ENCODE measurements around the gene NCAN. TPM values are rescaled to one million over a fixed set of nuclear protein-coding genes. Genes with fewer than 3 reads are reported as not detected.

Gene NCAN
- total RNA-seq, 1 experiment from 2014 or later = 0.15 TPM

DNA sequence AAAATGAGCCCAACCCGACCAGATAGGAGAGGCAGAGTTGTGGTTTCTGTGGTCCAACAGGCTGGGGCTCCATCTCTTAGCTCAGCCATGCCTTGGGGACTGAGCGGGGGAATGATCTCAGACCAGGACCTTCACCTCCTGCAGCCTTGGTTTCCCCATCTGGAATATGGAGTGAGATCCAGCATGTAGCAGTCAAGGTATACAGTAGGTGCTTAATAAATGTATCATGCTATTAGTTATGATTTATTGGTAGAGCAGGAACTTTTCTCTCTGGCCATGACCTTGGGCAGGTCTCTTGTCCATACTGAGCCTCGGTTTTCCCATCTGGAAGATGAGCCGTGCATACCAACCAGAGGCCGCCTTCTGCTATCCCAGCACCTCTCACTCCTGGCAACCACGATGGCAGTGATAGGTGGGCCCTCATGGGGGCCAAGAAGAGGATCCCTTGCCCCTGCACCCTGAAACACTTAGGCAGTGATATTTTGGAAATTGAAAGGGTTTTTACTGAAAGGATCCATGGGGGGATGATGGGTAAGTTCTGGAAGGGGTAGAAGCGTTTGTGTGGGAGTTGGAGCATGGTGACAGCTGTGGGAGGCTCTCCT is 52.2 kb downstream of the NCAN start:
- H3K27me3 ChIP-seq (ENCODE audit: low read length) = peaks cover 14% of the 10 kb centered on the region
- H3K4me2 ChIP-seq (ENCODE audit: low read length) = no peak overlapping the region
- BruUV-seq (replicated peaks) = no TSS peak
- no peaks in the 10 kb centered on the region for H3K79me2 ChIP-seq (ENCODE audit: low read length)
- H3K9ac ChIP-seq (ENCODE audit: low read length) = no peak overlapping the region
- H3K9me2 ChIP-seq (replicated peaks; ENCODE audit: low read length) = no peaks in the 10 kb centered on the region
- no peaks in the 10 kb centered on the region for H3F3A ChIP-seq (ENCODE audit: low read length, unreplicated experiment)
- H2AFZ ChIP-seq (ENCODE audit: low read length) = no peak overlapping the region
- ChIA-PET CTCF (no interaction called here), POLR2A (ENCODE audit: unreplicated experiment) (no interaction called here)
- ATAC-seq = no peak
- DNase-seq = no peak
- no peak overlapping the region for H3K4me3 ChIP-seq (ENCODE audit: low read length)
- intact Hi-C loops (cut with micrococcal nuclease) = no loop called here
- no peaks in the 10 kb centered on the region for H3K36me3 ChIP-seq (ENCODE audit: low read depth, low read length)
- H4K20me1 ChIP-seq (ENCODE audit: low read length) = no peaks in the 10 kb centered on the region
- TF ChIP-seq, protein P1, sequence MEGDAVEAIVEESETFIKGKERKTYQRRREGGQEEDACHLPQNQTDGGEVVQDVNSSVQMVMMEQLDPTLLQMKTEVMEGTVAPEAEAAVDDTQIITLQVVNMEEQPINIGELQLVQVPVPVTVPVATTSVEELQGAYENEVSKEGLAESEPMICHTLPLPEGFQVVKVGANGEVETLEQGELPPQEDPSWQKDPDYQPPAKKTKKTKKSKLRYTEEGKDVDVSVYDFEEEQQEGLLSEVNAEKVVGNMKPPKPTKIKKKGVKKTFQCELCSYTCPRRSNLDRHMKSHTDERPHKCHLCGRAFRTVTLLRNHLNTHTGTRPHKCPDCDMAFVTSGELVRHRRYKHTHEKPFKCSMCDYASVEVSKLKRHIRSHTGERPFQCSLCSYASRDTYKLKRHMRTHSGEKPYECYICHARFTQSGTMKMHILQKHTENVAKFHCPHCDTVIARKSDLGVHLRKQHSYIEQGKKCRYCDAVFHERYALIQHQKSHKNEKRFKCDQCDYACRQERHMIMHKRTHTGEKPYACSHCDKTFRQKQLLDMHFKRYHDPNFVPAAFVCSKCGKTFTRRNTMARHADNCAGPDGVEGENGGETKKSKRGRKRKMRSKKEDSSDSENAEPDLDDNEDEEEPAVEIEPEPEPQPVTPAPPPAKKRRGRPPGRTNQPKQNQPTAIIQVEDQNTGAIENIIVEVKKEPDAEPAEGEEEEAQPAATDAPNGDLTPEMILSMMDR (conservative IDR thresholded peaks at IDR 0.05; ENCODE audit: low read depth, low read length) = no peak
- TF ChIP-seq EZH2phosphoT487 (IDR thresholded peaks at IDR 0.05; ENCODE audit: borderline replicate concordance, low read length) (no peak), EZH2 (IDR thresholded peaks at IDR 0.05; ENCODE audit: low read length, unreplicated experiment) (no peak)
- H3K27ac ChIP-seq (ENCODE audit: low read length) = no peak overlapping the region
- no peaks in the 10 kb centered on the region for H3K4me1 ChIP-seq (ENCODE audit: insufficient read depth, low read length)
- H3K9me3 ChIP-seq (ENCODE audit: low read length) = no peaks in the 10 kb centered on the region

GRCh38 chr19:19267305-19267704 is 55.5 kb downstream of the NCAN start:
- no TSS peak for BruUV-seq (replicated peaks)
- TF ChIP-seq EZH2phosphoT487 (IDR thresholded peaks at IDR 0.05; ENCODE audit: borderline replicate concordance, low read length) (no peak), EZH2 (IDR thresholded peaks at IDR 0.05; ENCODE audit: low read length, unreplicated experiment) (no peak)
- TF ChIP-seq, protein P1 (conservative IDR thresholded peaks at IDR 0.05; ENCODE audit: low read depth, low read length) = no peak

More at GRCh38 chr19:19267305-19267704, 55.5 kb downstream of the NCAN start:
- Histone ChIP-seq H3F3A (ENCODE audit: low read length, unreplicated experiment) (no peaks in the 10 kb centered on the region), H3K36me3 (ENCODE audit: low read depth, low read length) (no peaks in the 10 kb centered on the region), H3K9ac (ENCODE audit: low read length) (no peak overlapping the region), H4K20me1 (ENCODE audit: low read length) (no peaks in the 10 kb centered on the region), H3K4me3 (ENCODE audit: low read length) (no peak overlapping the region), H3K27ac (ENCODE audit: low read length) (no peak overlapping the region), H2AFZ (ENCODE audit: low read length) (no peak overlapping the region), H3K4me1 (ENCODE audit: insufficient read depth, low read length) (no peaks in the 10 kb centered on the region), H3K9me3 (ENCODE audit: low read length) (no peaks in the 10 kb centered on the region), H3K27me3 (ENCODE audit: low read length) (peaks cover 7% of the 10 kb centered on the region), H3K4me2 (ENCODE audit: low read length) (no peak overlapping the region), H3K79me2 (ENCODE audit: low read length) (no peaks in the 10 kb centered on the region), H3K9me2 (replicated peaks; ENCODE audit: low read length) (no peaks in the 10 kb centered on the region)
- intact Hi-C loops (cut with micrococcal nuclease) = no loop called here
- DNase-seq = no peak
- ChIA-PET POLR2A (ENCODE audit: unreplicated experiment) (no interaction called here), CTCF (no interaction called here)
- ATAC-seq = no peak

Data from PC-3 (cell line).